GM23248 (cell line): ENCODE data around the gene NUDCD3. TPM values are rescaled to one million over a fixed set of nuclear protein-coding genes. Genes with fewer than 3 reads are reported as not detected.

Source experiments
- DNase-seq: peaks from one replicate; pipeline ENCODE4 v3.0.0-alpha.2; 2015
- H2AFZ ChIP-seq: fragments of 200-600 bp; sonication (generic); 2 replicates; pipeline ENCODE4 v1.6.1; 2016; ENCODE audit warnings: antibody characterized with exemption
- H3F3A ChIP-seq: fragments of 200-600 bp; sonication (generic); 2 replicates; pipeline ENCODE4 v1.6.1; 2016; ENCODE audit warnings: mild to moderate bottlenecking, antibody characterized with exemption, mixed run types; ENCODE audit not compliant: insufficient read depth
- H3K27ac ChIP-seq: fragments of 200-600 bp; sonication (generic); 2 replicates; pipeline ENCODE4 v1.5.1; 2016; ENCODE audit warnings: mild to moderate bottlenecking
- H3K27me3 ChIP-seq: fragments of 200-600 bp; sonication (generic); replicated peaks from 2 replicates; pipeline ENCODE4 v1.6.1; 2016; ENCODE audit warnings: mild to moderate bottlenecking; ENCODE audit not compliant: insufficient read depth
- H3K36me3 ChIP-seq: fragments of 200-600 bp; sonication (generic); 2 replicates; pipeline ENCODE4 v1.6.1; 2016; ENCODE audit warnings: low read depth, mild to moderate bottlenecking
- H3K4me1 ChIP-seq: fragments of 200-600 bp; sonication (generic); 2 replicates; pipeline ENCODE4 v1.6.1; 2016; ENCODE audit warnings: mild to moderate bottlenecking; ENCODE audit not compliant: insufficient read depth
- H3K4me2 ChIP-seq: fragments of 200-600 bp; sonication (generic); one replicate; pipeline ENCODE4 v1.6.1; 2016; ENCODE audit warnings: mild to moderate bottlenecking; ENCODE audit not compliant: unreplicated experiment
- H3K4me3 ChIP-seq: fragments of 200-600 bp; sonication (generic); 2 replicates; pipeline ENCODE4 v1.5.1; 2016; ENCODE audit warnings: mild to moderate bottlenecking
- H3K79me2 ChIP-seq: fragments of 200-600 bp; sonication (generic); 2 replicates; pipeline ENCODE4 v1.6.1; 2016; ENCODE audit warnings: mild to moderate bottlenecking; ENCODE audit not compliant: insufficient read depth
- H3K9ac ChIP-seq: fragments of 200-600 bp; sonication (generic); 2 replicates; pipeline ENCODE4 v1.6.1; 2016; ENCODE audit warnings: mild to moderate bottlenecking
- H3K9me2 ChIP-seq: fragments of 200-600 bp; sonication (generic); 2 replicates; pipeline ENCODE4 v1.6.1; 2016; ENCODE audit warnings: mixed run types, mild to moderate bottlenecking, moderate library complexity; ENCODE audit not compliant: insufficient read depth
- H3K9me3 ChIP-seq: fragments of 200-600 bp; sonication (generic); one replicate; pipeline ENCODE4 v1.6.1; 2017; ENCODE audit warnings: low read depth
- H4K20me1 ChIP-seq: fragments of 200-600 bp; sonication (generic); 2 replicates; pipeline ENCODE4 v1.6.0; 2016; ENCODE audit not compliant: insufficient read depth
- EZH2 ChIP-seq: fragments of 200-600 bp; sonication (generic); IDR thresholded peaks from 2 replicates; pipeline ENCODE4 v1.6.1; 2018; ENCODE audit warnings: antibody characterized with exemption, mild to moderate bottlenecking; ENCODE audit not compliant: insufficient read depth, poor library complexity, severe bottlenecking
- EZH2phosphoT487 ChIP-seq: fragments of 200-600 bp; sonication (generic); IDR thresholded peaks from 2 replicates; pipeline ENCODE4 v1.6.1; 2018; ENCODE audit warnings: antibody characterized with exemption, moderate library complexity, mild to moderate bottlenecking, low read depth; ENCODE audit not compliant: insufficient read depth
- WGBS, 2 experiments: methylation state at CpG; one replicate each; pipeline ENCODE4 v1.1.6; 2015 to 2017; ENCODE audit warnings: low lambda C conversion rate in 2 of 2, low coverage in 1 of 2; ENCODE audit errors: missing lambda C conversion rate in 2 of 2; 5-methylcytosine and 5-hydroxymethylcytosine counted together
- in situ Hi-C: fragments of 300-500 bp; cut with MboI; formaldehyde crosslinking; loops from 2 replicates; pipeline ENCODE4 v1.15.0; 2020
- polyA plus RNA-seq: library from polyadenylated mRNA; unstranded; fragments of >200 nt; fragmentation: Nextera tagmentation; extraction: Ambion mirVana; gene quantifications from 2 replicates; pipeline ENCODE4 v1.2.1, GENCODE V29; 2016
- total RNA-seq: library from RNA; depleted of rRNA; stranded (reverse); fragments of >200 nt; shearing (Covaris generic); gene quantifications from 2 replicates; pipeline ENCODE4 v1.2.3, GENCODE V29; 2014

The NUDCD3 gene
- total and polyA plus RNA-seq, 2 experiments from 2014 or later: 56.7 to 79.1 TPM

- Histone ChIP-seq H4K20me1 (no peaks in the 10 kb centered on the region), H3K9me3 (no peaks in the 10 kb centered on the region), H3F3A (no peaks in the 10 kb centered on the region), H3K4me2 (no peak overlapping the region), H3K79me2 (no peaks in the 10 kb centered on the region), H3K4me3 (no peak overlapping the region), H3K9ac (no peak overlapping the region), H2AFZ (no peak overlapping the region), H3K9me2 (no peaks in the 10 kb centered on the region), H3K27ac (no peak overlapping the region), H3K36me3 (no peaks in the 10 kb centered on the region), H3K4me1 (no peaks in the 10 kb centered on the region), H3K27me3 (peaks cover 4% of the 10 kb centered on the region; the same call in 1 of the 2 replicates)
- 66 to 81% methylated on average over 5 of the region's 5 CpGs for WGBS, 2 experiments
- DNase-seq: no peak
- TF ChIP-seq EZH2: no peak
- TF ChIP-seq EZH2phosphoT487: no peak
- in situ Hi-C loops: no loop called here
These were observed 30.1 kb upstream of the NUDCD3 start for GRCh38 chr7:44520574-44520973.

- no peaks in the 10 kb centered on the region for H3F3A ChIP-seq
- H3K4me1 ChIP-seq: no peaks in the 10 kb centered on the region
- no peaks in the 10 kb centered on the region for H3K9me2 ChIP-seq
- H4K20me1 ChIP-seq: no peaks in the 10 kb centered on the region
- H3K79me2 ChIP-seq: no peaks in the 10 kb centered on the region
- WGBS, 2 experiments: 36 to 39% methylated on average over 7 of the region's 7 CpGs
- peaks cover 4% of the 10 kb centered on the region; the same call in 1 of the 2 replicates for H3K27me3 ChIP-seq
- no peak overlapping the region for H3K4me2 ChIP-seq
- TF ChIP-seq EZH2 (no peak), EZH2phosphoT487 (no peak)
- H3K36me3 ChIP-seq: no peaks in the 10 kb centered on the region
- in situ Hi-C loops: no loop called here
- H3K27ac ChIP-seq: no peak overlapping the region
- no peak overlapping the region for H3K4me3 ChIP-seq
- no peaks in the 10 kb centered on the region for H3K9me3 ChIP-seq
- H2AFZ ChIP-seq: no peak overlapping the region
- no peak overlapping the region for H3K9ac ChIP-seq
- DNase-seq: no peak
These were observed 29.1 kb upstream of the NUDCD3 start for GRCh38 chr7:44519546-44519945.

- no peaks in the 10 kb centered on the region for H3K9me3 ChIP-seq
- H3K9ac ChIP-seq: no peak overlapping the region
- no peaks in the 10 kb centered on the region for H3K36me3 ChIP-seq
- no peak for DNase-seq
- TF ChIP-seq EZH2: no peak
- no peak for TF ChIP-seq EZH2phosphoT487
- peaks cover 4% of the 10 kb centered on the region; the same call in 1 of the 2 replicates for H3K27me3 ChIP-seq
- in situ Hi-C loops: no loop called here
- H3K4me3 ChIP-seq: no peak overlapping the region
- no peaks in the 10 kb centered on the region for H3K4me1 ChIP-seq
- H3K79me2 ChIP-seq: no peaks in the 10 kb centered on the region
- 58 to 64% methylated on average over 3 of the region's 3 CpGs for WGBS, 2 experiments
- no peak overlapping the region for H2AFZ ChIP-seq
- H3K27ac ChIP-seq: no peak overlapping the region
- H3F3A ChIP-seq: no peaks in the 10 kb centered on the region
- H3K4me2 ChIP-seq: no peak overlapping the region
- H4K20me1 ChIP-seq: no peaks in the 10 kb centered on the region
- H3K9me2 ChIP-seq: no peaks in the 10 kb centered on the region
These were observed 28.3 kb upstream of the NUDCD3 start for GRCh38 chr7:44518761-44519160.

- TF ChIP-seq EZH2phosphoT487 (no peak), EZH2 (no peak)
- no peaks in the 10 kb centered on the region for H3K36me3 ChIP-seq
- no peaks in the 10 kb centered on the region for H3F3A ChIP-seq
- H3K9me3 ChIP-seq: no peaks in the 10 kb centered on the region
- in situ Hi-C loops: no loop called here
- H3K9ac ChIP-seq: no peak overlapping the region
- DNase-seq: no peak
- H3K79me2 ChIP-seq: no peaks in the 10 kb centered on the region
- no peak overlapping the region for H3K27ac ChIP-seq
- peaks cover under 1% of the 10 kb centered on the region; the same call in 1 of the 2 replicates for H3K27me3 ChIP-seq
- H2AFZ ChIP-seq: no peak overlapping the region
- no peak overlapping the region for H3K4me3 ChIP-seq
- H3K4me2 ChIP-seq: no peak overlapping the region
- 72 to 76% methylated on average over 7 to 8 of the region's 8 CpGs for WGBS, 2 experiments
- no peaks in the 10 kb centered on the region for H3K9me2 ChIP-seq
- no peaks in the 10 kb centered on the region for H3K4me1 ChIP-seq
- no peaks in the 10 kb centered on the region for H4K20me1 ChIP-seq
These were observed 26.7 kb upstream of the NUDCD3 start for GRCh38 chr7:44517175-44517574.
